ENCODE measurements around the gene APBA1. TPM values are rescaled to one million over a fixed set of nuclear protein-coding genes. Genes with fewer than 3 reads are reported as not detected.
A peak's percentile ranks its signal among the peaks of the same experiment; 100 is the strongest.
"Not testable (repeated sequence)": the region's sequence is repeated elsewhere in the genome, so short reads cannot be mapped to it uniquely, and the experiment has no call there.

APBA1 gene
- total RNA-seq, 1 donor = 1.8 TPM

DNA sequence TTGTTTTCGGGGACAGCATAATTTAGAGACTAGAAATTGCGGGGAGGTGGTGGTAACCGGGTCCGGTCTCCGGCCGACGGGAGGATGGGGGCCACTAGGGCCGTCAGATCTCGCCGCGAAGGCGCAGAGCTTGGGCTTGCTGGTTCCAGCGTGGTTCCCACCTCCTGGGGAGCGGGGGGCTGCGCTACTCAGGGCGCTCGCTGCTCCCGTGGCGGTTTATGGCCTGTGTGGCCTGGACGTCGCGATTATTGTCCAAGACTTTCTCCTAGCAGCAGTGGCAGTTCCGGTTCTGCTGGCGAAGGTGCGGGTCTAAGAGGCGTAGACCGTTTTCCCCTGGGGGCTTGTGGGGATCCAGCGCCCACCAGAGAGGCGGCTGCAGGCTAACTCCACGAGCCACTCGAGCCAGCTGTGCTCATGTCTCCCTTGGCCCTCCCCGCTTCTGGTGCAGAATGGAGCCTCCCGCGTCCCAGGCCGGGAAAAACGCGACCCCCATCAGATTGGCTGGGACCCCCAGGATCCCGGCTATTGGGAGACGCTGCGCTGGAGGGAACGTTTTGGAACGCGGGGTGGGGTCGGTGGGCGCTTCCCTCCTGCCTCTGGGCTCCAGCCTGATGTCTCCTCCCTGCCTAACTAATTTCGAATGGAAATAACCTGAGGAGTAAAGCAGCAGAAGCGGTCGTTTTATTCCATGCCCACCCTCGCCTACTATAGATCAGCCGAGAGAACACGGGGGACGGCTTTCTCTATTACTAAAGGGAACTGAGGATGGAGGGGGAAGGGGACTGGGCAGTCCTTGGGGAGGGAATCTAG, 260.0 kb downstream of the APBA1 start:
- no peaks in the 10 kb centered on the region for H3K79me2 ChIP-seq (ENCODE audit: insufficient read depth, low read length)
- H3K27me3 ChIP-seq (ENCODE audit: insufficient read depth, low read length) = no peaks in the 10 kb centered on the region
- TF ChIP-seq, protein P1, sequence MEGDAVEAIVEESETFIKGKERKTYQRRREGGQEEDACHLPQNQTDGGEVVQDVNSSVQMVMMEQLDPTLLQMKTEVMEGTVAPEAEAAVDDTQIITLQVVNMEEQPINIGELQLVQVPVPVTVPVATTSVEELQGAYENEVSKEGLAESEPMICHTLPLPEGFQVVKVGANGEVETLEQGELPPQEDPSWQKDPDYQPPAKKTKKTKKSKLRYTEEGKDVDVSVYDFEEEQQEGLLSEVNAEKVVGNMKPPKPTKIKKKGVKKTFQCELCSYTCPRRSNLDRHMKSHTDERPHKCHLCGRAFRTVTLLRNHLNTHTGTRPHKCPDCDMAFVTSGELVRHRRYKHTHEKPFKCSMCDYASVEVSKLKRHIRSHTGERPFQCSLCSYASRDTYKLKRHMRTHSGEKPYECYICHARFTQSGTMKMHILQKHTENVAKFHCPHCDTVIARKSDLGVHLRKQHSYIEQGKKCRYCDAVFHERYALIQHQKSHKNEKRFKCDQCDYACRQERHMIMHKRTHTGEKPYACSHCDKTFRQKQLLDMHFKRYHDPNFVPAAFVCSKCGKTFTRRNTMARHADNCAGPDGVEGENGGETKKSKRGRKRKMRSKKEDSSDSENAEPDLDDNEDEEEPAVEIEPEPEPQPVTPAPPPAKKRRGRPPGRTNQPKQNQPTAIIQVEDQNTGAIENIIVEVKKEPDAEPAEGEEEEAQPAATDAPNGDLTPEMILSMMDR (IDR thresholded peaks at IDR 0.05; ENCODE audit: extremely low read depth, low read depth, low read length) = no peak
- no peak overlapping the region for H3K4me3 ChIP-seq (ENCODE audit: insufficient read depth, low read length)
- no peaks in the 10 kb centered on the region for H3K36me3 ChIP-seq (ENCODE audit: insufficient read depth, low read length)
- peak overlapping the region; percentile 80 for H3K4me2 ChIP-seq (ENCODE audit: insufficient read depth, low read length)
- H4K20me1 ChIP-seq (ENCODE audit: insufficient read depth, low read length) = no peaks in the 10 kb centered on the region
- peaks cover 3% of the 10 kb centered on the region for H3K4me1 ChIP-seq (ENCODE audit: insufficient read depth, low read length)
- H3K9me3 ChIP-seq (ENCODE audit: low read depth, low read length) = no peaks in the 10 kb centered on the region
- no peak for DNase-seq (ENCODE audit: insufficient read length, low spot score, missing footprints)
- no peak overlapping the region for H3K27ac ChIP-seq (ENCODE audit: low read depth, low read length)
- peak overlapping the region; percentile 90 for H2AFZ ChIP-seq (ENCODE audit: low read length)

DNA sequence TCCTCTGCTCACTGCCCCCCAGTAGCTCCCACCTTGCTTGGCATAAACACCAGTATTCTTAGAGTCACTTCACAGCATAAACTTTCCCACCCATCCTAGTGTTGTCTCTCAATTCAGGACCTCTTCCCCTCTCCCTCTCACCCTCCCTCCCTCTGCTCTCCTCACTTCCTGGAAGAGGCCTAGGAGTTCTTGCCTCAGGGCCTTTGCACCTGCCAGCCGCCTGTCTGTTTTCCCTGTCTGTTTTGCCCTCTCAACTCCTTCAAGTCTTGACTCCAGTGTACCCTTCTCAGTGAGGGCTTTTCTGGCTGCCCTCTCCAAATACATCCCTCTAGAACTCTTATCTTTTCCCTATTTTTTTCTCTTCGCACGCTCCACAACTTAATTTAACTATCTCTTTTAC, 260.9 kb downstream of the APBA1 start:
- H3K4me2 ChIP-seq (ENCODE audit: insufficient read depth, low read length) = no peak overlapping the region
- H3K4me3 ChIP-seq (ENCODE audit: insufficient read depth, low read length) = no peak overlapping the region
- no peak overlapping the region for H2AFZ ChIP-seq (ENCODE audit: low read length)
- no peak for DNase-seq (ENCODE audit: insufficient read length, low spot score, missing footprints)
- no peaks in the 10 kb centered on the region for H3K27me3 ChIP-seq (ENCODE audit: insufficient read depth, low read length)
- H3K79me2 ChIP-seq (ENCODE audit: insufficient read depth, low read length) = no peaks in the 10 kb centered on the region
- peaks cover 3% of the 10 kb centered on the region for H3K4me1 ChIP-seq (ENCODE audit: insufficient read depth, low read length)
- H3K27ac ChIP-seq (ENCODE audit: low read depth, low read length) = no peak overlapping the region
- no peaks in the 10 kb centered on the region for H3K36me3 ChIP-seq (ENCODE audit: insufficient read depth, low read length)
- no peaks in the 10 kb centered on the region for H4K20me1 ChIP-seq (ENCODE audit: insufficient read depth, low read length)
- H3K9me3 ChIP-seq (ENCODE audit: low read depth, low read length) = no peaks in the 10 kb centered on the region
- TF ChIP-seq, protein P1 (IDR thresholded peaks at IDR 0.05; ENCODE audit: extremely low read depth, low read depth, low read length) = no peak

DNA sequence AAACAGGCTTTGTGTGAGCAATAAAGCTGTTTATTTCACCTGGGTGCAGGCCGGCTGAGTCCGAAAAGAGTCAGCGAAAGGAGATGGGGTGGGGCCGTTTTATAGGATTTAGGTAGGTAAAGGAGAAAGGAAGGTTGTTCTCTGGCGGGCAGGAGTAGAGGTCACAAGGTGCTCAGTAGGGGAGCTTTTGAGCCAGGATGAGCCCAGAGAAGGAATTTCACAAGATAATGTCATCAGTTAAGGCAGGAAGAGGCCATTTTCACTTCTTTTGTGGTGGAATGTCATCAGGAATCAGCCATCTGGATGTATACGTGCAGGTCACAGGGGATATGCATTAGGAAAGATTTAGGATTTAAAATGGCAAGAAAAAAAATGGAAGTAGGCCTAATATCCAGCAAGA, 262.2 kb downstream of the APBA1 start:
- H3K36me3 ChIP-seq (ENCODE audit: insufficient read depth, low read length); H3K4me3 ChIP-seq (ENCODE audit: insufficient read depth, low read length); H3K79me2 ChIP-seq (ENCODE audit: insufficient read depth, low read length); DNase-seq (ENCODE audit: insufficient read length, low spot score, missing footprints); H3K27me3 ChIP-seq (ENCODE audit: insufficient read depth, low read length); H3K9me3 ChIP-seq (ENCODE audit: low read depth, low read length); H3K27ac ChIP-seq (ENCODE audit: low read depth, low read length); H3K4me1 ChIP-seq (ENCODE audit: insufficient read depth, low read length); H3K4me2 ChIP-seq (ENCODE audit: insufficient read depth, low read length); H2AFZ ChIP-seq (ENCODE audit: low read length); H4K20me1 ChIP-seq (ENCODE audit: insufficient read depth, low read length): not testable (repeated sequence)

DNA sequence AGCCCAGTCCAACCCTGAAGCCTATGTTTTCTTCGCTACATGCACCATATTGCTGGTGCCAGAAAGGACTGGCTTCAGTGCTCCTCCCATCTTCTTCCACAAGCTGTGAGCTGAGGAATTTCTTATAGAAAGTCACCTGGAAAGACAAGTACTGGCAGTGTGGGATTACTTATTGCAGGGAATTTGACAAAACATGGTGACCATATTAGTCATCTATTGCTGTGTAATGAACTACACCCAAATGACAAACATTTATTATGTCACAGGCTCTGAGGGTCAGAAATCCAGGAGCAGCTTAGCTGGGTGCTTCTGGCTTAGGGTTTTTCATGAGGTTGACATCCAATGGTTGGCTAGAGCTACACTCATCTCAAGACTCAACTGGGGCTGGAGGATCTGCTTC, 271.7 kb downstream of the APBA1 start:
- TF ChIP-seq, protein P1 (IDR thresholded peaks at IDR 0.05; ENCODE audit: extremely low read depth, low read depth, low read length) = no peak
- no peaks in the 10 kb centered on the region for H3K9me3 ChIP-seq (ENCODE audit: low read depth, low read length)
- no peaks in the 10 kb centered on the region for H3K4me1 ChIP-seq (ENCODE audit: insufficient read depth, low read length)
- H3K4me2 ChIP-seq (ENCODE audit: insufficient read depth, low read length) = no peak overlapping the region
- no peak overlapping the region for H3K4me3 ChIP-seq (ENCODE audit: insufficient read depth, low read length)
- H3K36me3 ChIP-seq (ENCODE audit: insufficient read depth, low read length) = no peaks in the 10 kb centered on the region
- H2AFZ ChIP-seq (ENCODE audit: low read length) = no peak overlapping the region
- H4K20me1 ChIP-seq (ENCODE audit: insufficient read depth, low read length) = no peaks in the 10 kb centered on the region
- peaks cover 5% of the 10 kb centered on the region for H3K27me3 ChIP-seq (ENCODE audit: insufficient read depth, low read length)
- no peaks in the 10 kb centered on the region for H3K79me2 ChIP-seq (ENCODE audit: insufficient read depth, low read length)
- H3K27ac ChIP-seq (ENCODE audit: low read depth, low read length) = no peak overlapping the region
- no peak for DNase-seq (ENCODE audit: insufficient read length, low spot score, missing footprints)
